ENCODE data around the gene SAFB2.

The SAFB2 gene

DNA sequence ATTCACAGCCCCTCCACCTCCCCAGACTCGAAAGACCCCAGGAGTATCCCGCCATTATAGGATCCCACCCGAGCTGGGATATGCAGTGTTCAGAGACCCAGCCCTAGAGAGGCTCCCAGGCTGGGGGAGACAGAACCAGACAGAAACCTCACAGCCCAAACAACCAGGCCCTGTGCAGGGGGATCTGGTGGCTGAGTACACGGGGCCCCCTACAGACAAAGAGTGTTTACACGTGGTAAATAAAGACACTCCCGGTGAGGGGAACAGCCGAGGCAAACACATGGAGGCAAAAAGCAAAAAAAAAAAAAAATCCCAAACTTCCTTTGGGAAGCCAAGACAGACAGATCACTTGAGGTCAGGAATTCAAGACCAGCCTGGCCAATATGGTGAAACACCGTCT, 79.9 kb downstream of the SAFB2 start:
- DNase-seq (ENCODE audit: low read depth): no peak

DNA sequence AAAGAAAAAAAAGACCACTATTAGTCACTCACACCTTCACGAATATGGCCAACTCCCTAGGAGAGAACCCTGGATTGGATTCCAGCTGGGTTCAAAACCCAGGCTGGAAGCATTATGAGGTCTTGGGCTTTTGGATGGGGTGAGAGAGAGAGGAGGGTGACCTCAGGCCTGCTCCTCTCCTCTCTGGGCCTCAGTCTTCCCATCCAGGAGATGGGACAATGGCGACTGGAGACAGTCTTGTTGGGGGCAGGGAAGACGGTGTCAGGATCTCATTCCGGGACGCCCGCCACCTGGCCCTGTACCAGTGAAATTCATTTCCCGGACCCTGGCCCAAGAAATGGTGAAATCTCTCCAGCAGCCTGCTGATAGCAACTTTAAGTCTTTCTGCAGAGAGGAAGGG, 81.1 kb downstream of the SAFB2 start:
- no peak for DNase-seq (ENCODE audit: low read depth)

DNA sequence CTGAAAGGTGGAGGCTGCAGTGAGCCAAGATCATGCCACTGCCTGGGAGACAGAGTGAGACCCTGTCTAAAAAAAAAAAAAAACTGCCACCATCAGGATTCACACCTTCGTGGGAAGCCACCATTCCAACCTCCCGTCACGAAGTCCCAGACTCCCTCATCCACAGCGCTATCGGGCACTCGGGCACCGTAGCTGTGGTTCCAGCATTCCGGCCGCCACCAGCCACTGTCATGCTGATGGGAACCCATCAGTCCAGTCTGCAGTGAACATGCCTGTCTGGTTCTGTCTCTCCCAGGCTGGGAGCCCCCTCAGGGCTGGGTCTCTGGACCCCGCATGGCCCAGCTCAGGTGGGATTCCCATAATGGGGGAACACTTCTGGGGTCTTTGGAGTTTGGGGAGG, 82.4 kb downstream of the SAFB2 start:
- DNase-seq (ENCODE audit: low read depth): no peak

DNA sequence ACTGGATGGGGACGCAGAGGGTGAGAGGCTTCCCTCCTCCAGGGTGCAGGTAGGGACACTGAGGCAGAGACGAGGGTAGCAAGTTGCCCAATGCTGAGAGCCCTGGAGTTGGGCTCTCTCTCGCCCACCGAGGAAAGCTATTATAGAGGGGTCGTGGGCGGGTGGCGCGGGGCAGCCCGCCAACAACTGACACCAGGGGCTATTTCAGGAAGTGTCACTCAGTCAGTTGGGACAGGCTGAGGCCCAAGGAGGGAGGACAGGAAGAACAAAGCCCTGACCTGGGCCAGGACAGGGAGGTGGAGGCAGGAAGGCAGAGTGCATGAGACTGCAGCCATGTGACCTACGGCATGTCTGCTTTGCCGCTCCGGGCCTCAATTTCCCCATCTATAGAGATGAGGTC, 84.7 kb downstream of the SAFB2 start:
- DNase-seq (ENCODE audit: low read depth): no peak
